GM23338 (cell line): ENCODE measurements around the gene NEK3.

Experiments used
- CREB1 ChIP-seq: fragments of 250-450 bp; sonication (Bioruptor Pico); IDR thresholded peaks from 2 replicates; pipeline ENCODE4 v1.5.0; 2020; ENCODE audit warnings: low read depth, mild to moderate bottlenecking, moderate library complexity
- CTCF ChIP-seq, 2 experiments: fragments of 200-600 bp in 1 of 2; sonication (generic) in 1 of 2; conservative IDR thresholded peaks; 2 replicates each; pipeline versions ENCODE4 v1.5.1 to v1.6.1; 2016 to 2017; ENCODE audit warnings: antibody characterized with exemption in 2 of 2, low read depth in 2 of 2, mild to moderate bottlenecking in 2 of 2, moderate library complexity in 1 of 2
- ETS1 ChIP-seq: IDR thresholded peaks from 2 replicates; pipeline ENCODE4 v1.6.1; 2016; ENCODE audit warnings: antibody characterized with exemption
- EZH2 ChIP-seq: fragments of 200-600 bp; sonication (generic); IDR thresholded peaks from one replicate; pipeline ENCODE4 v1.8.0; 2017; ENCODE audit warnings: antibody characterized with exemption, mild to moderate bottlenecking, low read depth; ENCODE audit not compliant: unreplicated experiment
- EZH2phosphoT487 ChIP-seq: fragments of 200-600 bp; sonication (generic); IDR thresholded peaks from one replicate; pipeline ENCODE4 v1.8.1; 2018; ENCODE audit warnings: antibody characterized with exemption; ENCODE audit not compliant: unreplicated experiment
- POLR2AphosphoS5 ChIP-seq: IDR thresholded peaks from 2 replicates; pipeline ENCODE4 v1.6.1; 2016; ENCODE audit warnings: antibody characterized with exemption, low read depth
- REST ChIP-seq: IDR thresholded peaks from one replicate; pipeline ENCODE4 v1.6.1; 2018; ENCODE audit warnings: antibody characterized with exemption; ENCODE audit not compliant: unreplicated experiment
- ZNF462 ChIP-seq: fragments of 250-450 bp; sonication (Bioruptor Pico); IDR thresholded peaks from 2 replicates; pipeline ENCODE4 v1.5.0; 2020; ENCODE audit warnings: mild to moderate bottlenecking, moderate library complexity

DNA sequence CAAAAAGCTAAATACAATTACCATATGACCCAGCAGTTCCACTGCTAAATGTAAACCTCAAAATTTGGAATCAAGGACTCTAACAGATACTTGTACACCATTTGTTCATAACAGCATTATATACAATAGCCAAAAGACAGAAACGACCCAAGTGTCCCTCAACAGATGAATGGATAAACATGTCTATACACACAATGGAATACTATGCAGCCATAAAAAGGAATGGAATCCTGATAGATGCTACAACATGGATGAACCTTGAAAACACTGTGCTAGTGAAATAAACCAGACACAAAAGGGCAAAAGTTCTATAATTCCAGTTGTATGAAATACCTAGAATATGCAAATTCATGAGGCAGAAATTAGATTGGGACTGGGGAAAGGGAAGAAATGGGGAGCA lies 12.2 kb downstream of the NEK3 start:
- TF ChIP-seq REST: no peak
- TF ChIP-seq CTCF (conservative IDR thresholded peaks at IDR 0.05; ENCODE audit: low read depth in 2 of 2): no peak
- no peak for TF ChIP-seq POLR2AphosphoS5
- no peak for TF ChIP-seq ZNF462 (CRISPR knock-in tag)
- no peak for TF ChIP-seq ETS1
- TF ChIP-seq EZH2: no peak
- TF ChIP-seq CREB1: no peak
- TF ChIP-seq EZH2phosphoT487: no peak
